HL-60 (cell line): Measurements from ENCODE around the gene RFTN1.

Experiments
- CTCF ChIP-seq: IDR thresholded peaks from one replicate; pipeline ENCODE4 v1.5.1; 2011; ENCODE audit warnings: low read length, control low read depth, inconsistent platforms; ENCODE audit not compliant: insufficient read depth
- REST ChIP-seq: IDR thresholded peaks from 2 replicates; pipeline ENCODE4 v1.6.1; 2012; ENCODE audit warnings: low read depth; ENCODE audit not compliant: insufficient replicate concordance

- TF ChIP-seq CTCF (no peak), REST (no peak)
These were observed 180.5 kb downstream of the RFTN1 start for GRCh38 chr3:16332904-16333426.
